ENCODE measurements around the gene SIL1.
"Not testable (repeated sequence)": the region's sequence is repeated elsewhere in the genome, so short reads cannot be mapped to it uniquely, and the experiment has no call there.

The SIL1 gene

GRCh38 chr5:139196296-139196956 lies 1.7 kb downstream of the SIL1 start:
- no peak for DNase-seq

GRCh38 chr5:139194486-139194885 lies 3.7 kb downstream of the SIL1 start:
- no peak for DNase-seq

GRCh38 chr5:139193928-139194327 lies 4.2 kb downstream of the SIL1 start:
- no peak for DNase-seq

GRCh38 chr5:139192906-139193305 lies 5.3 kb downstream of the SIL1 start:
- DNase-seq: not testable (repeated sequence)

GRCh38 chr5:139191954-139192353 lies 6.2 kb downstream of the SIL1 start:
- DNase-seq: not testable (repeated sequence)

GRCh38 chr5:139190125-139190524 lies 8.0 kb downstream of the SIL1 start:
- DNase-seq: no peak

GRCh38 chr5:139188558-139189270 lies 9.5 kb downstream of the SIL1 start:
- no peak for DNase-seq

GRCh38 chr5:139186752-139187326 lies 11.3 kb downstream of the SIL1 start:
- DNase-seq: no peak

GRCh38 chr5:139186261-139186660 lies 11.9 kb downstream of the SIL1 start:
- DNase-seq: no peak

GRCh38 chr5:139185589-139185988 lies 12.6 kb downstream of the SIL1 start:
- no peak for DNase-seq

GRCh38 chr5:139183502-139183901 lies 14.7 kb downstream of the SIL1 start:
- DNase-seq: no peak

- DNase-seq: no peak
Measured at GRCh38 chr5:139182528-139183296, 15.5 kb downstream of the SIL1 start.

- DNase-seq: no peak
Measured at GRCh38 chr5:139181835-139182452, 16.2 kb downstream of the SIL1 start.

GRCh38 chr5:139181322-139181730 lies 16.8 kb downstream of the SIL1 start:
- DNase-seq: no peak

- no peak for DNase-seq
Measured at GRCh38 chr5:139180850-139181249, 17.3 kb downstream of the SIL1 start.

- not testable (repeated sequence) for DNase-seq
Measured at GRCh38 chr5:139179778-139180513, 18.2 kb downstream of the SIL1 start.

GRCh38 chr5:139178935-139179334 lies 19.2 kb downstream of the SIL1 start:
- DNase-seq: no peak

GRCh38 chr5:139178589-139178917 lies 19.6 kb downstream of the SIL1 start:
- no peak for DNase-seq

GRCh38 chr5:139177809-139178588 lies 20.2 kb downstream of the SIL1 start:
- DNase-seq: no peak

GRCh38 chr5:139177281-139177680 lies 20.9 kb downstream of the SIL1 start:
- not testable (repeated sequence) for DNase-seq

- not testable (repeated sequence) for DNase-seq
Measured at GRCh38 chr5:139174382-139174781, 23.8 kb downstream of the SIL1 start.
